DMS153 treated with DMSO at 0.1 percent for 48 hours (cell line): Measurements from ENCODE around the gene AZU1.

Source experiments
- DNase-seq: peaks from one replicate; lab custom pipeline; 2025; ENCODE audit not compliant: unreplicated experiment; lab: John Stamatoyannopoulos, UW

Gene AZU1

DNA sequence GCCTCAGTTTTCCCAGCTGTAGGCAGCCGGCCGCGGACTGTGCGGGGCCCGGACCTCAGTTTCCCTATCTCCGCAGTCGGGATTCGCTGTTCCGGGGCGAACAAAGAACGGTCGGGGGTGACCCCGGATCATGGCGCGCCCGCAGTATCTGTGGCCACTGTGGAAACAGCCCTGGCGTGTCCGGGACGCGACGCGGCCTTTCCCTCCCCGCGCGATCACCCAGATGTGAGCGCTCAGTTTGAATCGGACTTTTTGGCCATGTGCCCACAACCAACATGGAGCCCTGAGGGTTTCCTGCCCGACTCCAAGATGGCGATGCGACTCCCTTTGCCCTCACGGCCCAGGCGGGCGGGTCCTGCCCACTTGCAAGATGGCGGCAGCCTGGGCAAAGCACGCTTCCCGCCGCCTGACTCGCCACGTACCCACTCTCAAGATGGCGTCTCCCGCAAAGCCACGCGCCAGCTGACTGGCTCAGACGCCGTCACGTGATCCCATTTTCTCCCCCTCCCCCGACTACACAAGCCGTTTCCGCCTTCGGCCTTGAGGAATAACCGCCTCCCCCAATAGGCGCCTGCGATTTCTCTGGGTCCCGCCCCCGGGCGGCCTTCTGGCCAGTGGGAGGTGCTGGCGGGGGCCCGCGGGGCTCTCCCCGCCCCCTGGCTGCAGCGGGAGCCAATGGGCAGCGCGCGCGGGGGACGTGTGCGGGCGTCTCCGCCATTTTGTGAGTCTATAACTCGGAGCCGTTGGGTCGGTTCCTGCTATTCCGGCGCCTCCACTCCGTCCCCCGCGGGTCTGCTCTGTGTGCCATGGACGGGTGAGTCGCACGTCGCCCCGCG is 30.7 kb upstream of the AZU1 start, which contains the start of gene PTBP1:
Gene PTBP1 (plus strand): TSS at position 761 of the 836 bp plus-strand sequence. CDS start 46 bp downstream, at position 807.
- peak; percentile 89 for DNase-seq

- DNase-seq = peak; percentile 13
Measured at GRCh38 chr19:797528-798414, 29.9 kb upstream of the AZU1 start.

GRCh38 chr19:798415-799075 is 29.1 kb upstream of the AZU1 start:
- no peak for DNase-seq

DNA sequence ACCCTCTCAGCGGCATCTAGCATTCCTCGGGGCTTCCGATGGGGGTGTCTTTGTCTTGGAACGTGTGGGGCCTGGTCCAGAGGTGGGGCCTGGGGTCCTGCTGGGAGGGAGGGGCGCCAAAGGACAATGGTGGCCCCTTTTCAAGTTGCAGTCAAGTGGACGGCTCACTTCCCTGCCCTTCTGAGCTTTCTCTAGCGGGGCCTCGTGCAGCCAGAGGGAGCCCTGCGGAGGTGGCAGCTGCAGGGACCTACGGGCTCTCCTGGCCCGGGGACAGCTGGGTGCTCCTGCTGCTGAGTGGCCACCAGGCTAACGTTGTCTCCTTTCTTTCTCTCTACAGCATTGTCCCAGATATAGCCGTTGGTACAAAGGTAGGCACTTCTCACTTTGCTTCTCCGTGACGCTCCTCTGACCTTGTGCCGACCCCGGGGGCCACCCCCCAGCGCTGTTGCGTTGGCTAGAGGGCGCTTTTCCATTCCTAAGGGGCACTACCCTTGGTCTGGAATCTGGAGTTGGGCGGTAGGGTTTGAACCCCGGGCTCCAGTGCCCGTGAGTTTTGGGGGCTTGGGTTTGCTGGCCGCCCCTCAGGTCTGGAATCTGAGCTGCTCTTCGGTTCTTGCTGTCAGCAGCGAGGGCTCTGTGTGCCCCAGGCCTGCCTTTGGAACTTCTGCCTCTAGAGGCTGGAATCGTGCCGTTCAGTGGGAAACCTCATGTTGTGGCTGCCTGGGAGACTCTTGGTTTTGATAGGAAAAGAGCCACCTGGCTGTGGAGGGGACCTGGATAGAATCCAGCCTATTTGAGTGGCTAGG is 28.4 kb upstream of the AZU1 start:
- DNase-seq = no peak

DNA sequence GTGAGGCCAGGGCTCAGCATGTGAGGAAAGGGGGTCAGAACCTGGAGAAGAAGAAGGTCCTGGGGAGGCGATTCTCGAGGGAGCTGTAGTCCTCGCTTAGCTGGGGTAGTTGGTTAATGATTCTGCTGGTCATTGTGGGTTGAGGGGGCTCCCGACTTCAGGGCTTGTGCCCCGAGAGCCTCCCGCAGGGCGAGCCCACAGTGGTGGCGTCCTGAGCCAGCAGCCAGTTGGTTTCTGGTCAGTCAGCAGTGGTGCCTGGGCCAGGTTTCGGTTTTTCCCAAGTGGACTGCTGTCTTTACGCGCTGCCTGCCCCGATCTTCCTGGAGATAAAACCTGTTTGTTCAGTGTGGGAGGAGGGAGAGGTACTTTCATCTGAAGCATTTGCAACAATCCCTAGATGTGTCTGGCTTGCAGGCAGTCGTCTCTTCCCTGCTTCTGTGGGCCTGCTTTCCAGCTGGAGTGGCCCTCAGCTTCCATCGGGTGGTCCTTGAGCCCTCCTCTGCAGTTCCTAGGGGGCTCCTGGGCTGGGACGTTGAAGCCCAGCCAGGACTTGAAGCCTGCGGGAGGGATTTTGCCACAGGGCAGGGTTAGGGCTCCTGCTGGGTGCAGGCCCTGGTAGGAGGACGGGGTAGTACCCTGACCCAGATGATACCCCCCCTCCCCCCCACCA is 27.1 kb upstream of the AZU1 start:
- DNase-seq = no peak

DNA sequence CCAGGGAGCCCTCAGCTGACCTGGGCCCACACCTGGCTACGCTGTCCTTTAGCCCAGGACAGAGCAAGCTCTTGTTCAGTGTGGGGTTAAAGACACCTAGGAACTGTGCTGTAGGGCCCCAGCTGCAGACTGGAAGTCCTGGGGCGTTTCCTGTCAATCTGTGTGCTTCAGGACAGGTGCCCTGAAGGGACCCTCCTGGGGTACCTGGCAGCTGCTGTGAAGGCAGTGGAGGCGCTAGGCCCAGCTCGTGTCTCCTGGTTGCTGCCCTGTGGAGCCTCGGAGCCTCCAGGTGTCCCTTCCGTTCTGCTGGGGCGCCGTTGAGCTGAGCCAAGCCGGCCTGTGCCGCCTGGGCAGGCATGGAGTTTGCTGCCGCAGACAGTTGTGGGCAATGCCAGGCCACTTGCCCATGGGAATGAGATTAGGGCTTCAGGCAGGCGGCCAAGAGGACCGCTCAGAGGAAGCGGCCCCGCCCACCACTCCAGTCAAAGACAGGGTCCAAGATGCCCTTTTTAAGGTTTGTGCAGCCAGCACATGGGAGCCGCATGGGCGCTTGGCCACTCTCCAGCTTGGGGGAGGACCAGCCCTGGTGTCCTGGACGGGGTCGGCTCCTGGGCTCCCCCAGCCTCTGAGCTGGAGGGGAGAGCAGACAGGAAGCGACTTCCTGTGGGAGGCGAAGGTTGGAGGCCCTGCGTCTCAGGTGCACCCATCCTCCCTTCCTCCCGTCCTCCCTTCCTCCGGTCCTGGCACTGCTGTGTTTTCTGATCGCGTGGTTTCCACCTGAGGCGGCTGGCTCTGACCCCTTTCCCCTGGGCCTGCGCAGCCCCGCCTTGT is 26.4 kb upstream of the AZU1 start:
- no peak for DNase-seq

DNA sequence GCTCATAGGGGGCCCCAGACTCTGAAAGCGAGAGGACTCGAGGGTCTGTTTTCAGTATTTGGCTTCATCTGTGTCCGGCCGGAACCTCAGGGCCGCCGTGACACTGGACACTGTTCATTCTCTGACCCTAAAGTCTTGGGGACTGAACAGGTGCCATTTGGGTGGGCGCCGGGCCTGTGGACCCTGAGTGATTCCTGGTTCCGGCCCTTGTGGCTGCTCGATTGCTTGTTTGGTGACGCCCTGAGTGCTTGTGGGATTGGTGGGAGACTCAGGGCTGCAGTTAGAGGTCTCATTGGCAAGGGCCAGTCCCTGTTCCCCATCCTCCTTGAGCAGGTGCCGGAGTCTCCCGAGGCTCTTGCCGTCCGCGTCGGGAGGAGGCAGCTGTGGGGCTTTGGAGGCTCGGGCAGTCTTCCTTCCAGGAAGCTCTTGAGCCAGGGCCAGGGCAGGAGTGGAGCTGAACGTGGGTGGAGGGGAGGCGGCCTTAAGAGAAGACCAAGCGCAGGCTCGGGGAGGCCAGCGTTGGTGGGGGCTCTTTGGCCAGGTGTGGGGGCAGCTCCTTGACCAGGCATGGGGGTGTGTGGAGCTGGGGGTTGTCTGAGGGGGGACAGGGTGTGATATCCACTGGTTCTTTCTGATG is 25.7 kb upstream of the AZU1 start:
- no peak for DNase-seq

GRCh38 chr19:802498-803098 is 25.0 kb upstream of the AZU1 start:
- no peak for DNase-seq

GRCh38 chr19:803099-803561 is 24.5 kb upstream of the AZU1 start:
- no peak for DNase-seq

DNA sequence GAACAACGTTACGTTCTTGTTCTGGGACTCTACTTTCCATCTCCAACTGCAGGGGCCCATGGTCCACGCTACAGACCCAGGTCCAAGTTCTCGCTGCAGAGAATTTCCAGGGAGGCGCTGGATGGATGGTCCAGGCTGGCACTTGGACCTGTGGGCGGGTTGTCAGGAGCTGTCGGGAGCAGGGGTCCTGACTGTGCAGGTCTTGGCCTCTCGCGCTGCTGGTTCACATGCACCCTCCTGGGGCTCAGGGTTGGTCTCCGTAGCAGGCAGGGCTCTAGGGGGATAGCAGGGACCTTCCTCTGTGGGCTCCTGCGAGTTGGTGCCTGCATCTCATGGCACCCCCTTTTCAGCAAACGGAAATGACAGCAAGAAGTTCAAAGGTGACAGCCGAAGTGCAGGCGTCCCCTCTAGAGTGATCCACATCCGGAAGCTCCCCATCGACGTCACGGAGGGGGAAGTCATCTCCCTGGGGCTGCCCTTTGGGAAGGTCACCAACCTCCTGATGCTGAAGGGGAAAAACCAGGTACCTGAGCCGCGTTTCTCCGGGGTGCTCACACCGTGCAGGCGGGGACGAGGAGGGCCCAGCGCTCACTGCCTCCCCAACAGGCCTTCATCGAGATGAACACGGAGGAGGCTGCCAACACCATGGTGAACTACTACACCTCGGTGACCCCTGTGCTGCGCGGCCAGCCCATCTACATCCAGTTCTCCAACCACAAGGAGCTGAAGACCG is 23.8 kb upstream of the AZU1 start:
- DNase-seq = no peak

DNA sequence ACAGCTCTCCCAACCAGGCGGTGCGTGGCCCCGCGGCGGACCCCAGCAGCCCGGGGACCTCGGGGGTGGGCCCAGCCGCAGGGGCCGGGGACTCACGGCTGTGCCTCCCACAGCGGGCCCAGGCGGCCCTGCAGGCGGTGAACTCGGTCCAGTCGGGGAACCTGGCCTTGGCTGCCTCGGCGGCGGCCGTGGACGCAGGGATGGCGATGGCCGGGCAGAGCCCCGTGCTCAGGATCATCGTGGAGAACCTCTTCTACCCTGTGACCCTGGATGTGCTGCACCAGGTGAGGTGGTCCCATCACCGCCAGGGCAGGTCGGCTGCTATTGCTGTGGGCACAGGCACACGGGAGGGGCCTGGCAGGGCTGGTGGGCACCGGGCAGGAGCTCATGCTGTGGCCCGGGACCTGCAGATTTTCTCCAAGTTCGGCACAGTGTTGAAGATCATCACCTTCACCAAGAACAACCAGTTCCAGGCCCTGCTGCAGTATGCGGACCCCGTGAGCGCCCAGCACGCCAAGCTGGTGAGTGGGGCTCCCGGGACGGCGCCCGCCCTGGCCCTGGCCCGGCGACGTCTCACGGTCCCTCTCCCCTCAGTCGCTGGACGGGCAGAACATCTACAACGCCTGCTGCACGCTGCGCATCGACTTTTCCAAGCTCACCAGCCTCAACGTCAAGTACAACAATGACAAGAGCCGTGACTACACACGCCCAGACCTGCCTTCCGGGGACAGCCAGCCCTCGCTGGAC is 23.0 kb upstream of the AZU1 start:
- no peak for DNase-seq

DNA sequence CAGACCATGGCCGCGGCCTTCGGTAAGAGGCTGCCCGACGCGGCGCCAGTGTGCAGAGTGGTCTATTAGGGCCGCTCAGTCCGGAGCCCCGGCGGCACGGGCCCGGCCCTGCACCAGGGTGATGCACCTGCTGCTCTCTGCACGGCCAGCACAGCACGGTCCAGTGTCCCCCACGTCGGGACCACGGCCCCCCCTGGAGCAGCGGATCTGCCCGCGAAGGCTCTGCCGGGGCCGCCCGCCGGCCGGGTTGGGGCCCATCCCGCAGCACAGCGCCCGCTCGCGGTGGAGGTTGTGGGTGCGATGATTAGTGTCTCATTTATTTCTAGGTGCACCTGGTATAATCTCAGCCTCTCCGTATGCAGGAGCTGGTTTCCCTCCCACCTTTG is 22.5 kb upstream of the AZU1 start:
- no peak for DNase-seq

DNA sequence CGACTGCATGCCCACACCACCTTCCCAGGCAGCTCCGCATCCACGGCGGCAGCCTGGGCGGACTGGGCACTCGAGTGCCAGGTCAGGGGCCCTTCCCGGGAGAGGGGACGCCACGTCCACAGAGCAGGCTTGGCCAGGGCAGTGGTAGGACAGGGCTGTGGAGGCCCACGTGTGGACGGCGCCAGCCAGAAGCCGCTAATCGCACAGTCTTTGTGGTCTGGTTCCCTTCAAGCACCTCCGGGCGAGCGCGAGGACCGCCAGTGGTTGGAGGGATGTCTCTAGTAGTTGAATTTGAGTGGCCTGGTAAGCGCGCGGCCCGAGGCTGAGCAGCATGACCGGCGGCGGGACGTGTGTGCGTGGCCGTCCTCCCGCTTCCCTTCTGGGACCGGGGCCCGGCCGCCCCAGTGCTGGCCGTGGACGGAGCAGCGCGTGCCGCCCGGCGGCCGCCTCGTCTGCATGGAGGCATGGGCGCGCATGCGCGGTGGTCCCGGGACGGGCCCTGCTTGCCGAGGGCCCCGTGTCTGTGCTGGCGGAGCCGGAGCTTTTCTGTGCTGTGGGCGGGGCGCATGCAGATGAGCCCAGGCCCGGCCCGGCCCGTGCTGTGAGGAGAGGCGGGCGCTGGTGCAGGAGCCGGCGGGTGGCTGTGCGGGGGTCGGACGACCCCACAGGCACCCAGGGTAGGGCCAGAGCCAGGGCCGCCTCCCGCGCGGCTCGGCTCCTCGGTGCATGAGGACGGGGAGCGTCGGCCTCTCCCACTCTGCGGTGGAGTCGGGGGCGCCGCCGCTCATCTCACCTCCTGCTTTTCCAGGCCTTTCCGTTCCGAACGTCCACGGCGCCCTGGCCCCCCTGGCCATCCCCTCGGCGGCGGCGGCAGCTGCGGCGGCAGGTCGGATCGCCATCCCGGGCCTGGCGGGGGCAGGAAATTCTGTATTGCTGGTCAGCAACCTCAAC is 21.8 kb upstream of the AZU1 start:
- no peak for DNase-seq

- DNase-seq = no peak
Measured at GRCh38 chr19:806815-807421, 20.7 kb upstream of the AZU1 start.
